Heart left ventricle (tissue), 16 donors: ENCODE data around the gene CCSER1. TPM values are rescaled to one million over a fixed set of nuclear protein-coding genes. Genes with fewer than 3 reads are reported as not detected.
"Not testable (repeated sequence)": the region's sequence is repeated elsewhere in the genome, so short reads cannot be mapped to it uniquely, and the experiment has no call there.

Source experiments
- ATAC-seq, 4 donors: fragments of 200-7000 bp; cut with Tn5 transposase; one replicate each; pipeline ENCODE4 v1.9.1; 2020 to 2022; ENCODE audit warnings: moderate library complexity in 4 of 4, mild to moderate bottlenecking in 3 of 4, moderate number of reproducible peaks in 1 of 4
- DNase-seq, 5 donors: peaks; one replicate each; pipeline ENCODE4 v3.0.0-alpha.2; 2020
- H3K27ac ChIP-seq, 12 donors: fragments of 200-600 bp; sonication (generic) in 4 of 12; one replicate each; pipeline versions ENCODE4 v1.5.0 to v1.8.0; 2016 to 2022; ENCODE audit warnings: mild to moderate bottlenecking in 2 of 12
- H3K27me3 ChIP-seq, 9 donors: fragments of 200-600 bp; sonication (generic) in 2 of 9; one replicate each; pipeline versions ENCODE4 v1.5.1 to v1.8.0; 2016 to 2022; ENCODE audit warnings: mild to moderate bottlenecking in 3 of 9
- H3K36me3 ChIP-seq, 9 donors: fragments of 200-600 bp; sonication (generic) in 2 of 9; one replicate each; pipeline versions ENCODE4 v1.5.0 to v1.8.0; 2018 to 2022; ENCODE audit warnings: mild to moderate bottlenecking in 2 of 9
- H3K4me1 ChIP-seq, 12 donors: fragments of 200-600 bp; sonication (generic) in 4 of 12; one replicate each; pipeline versions ENCODE4 v1.5.0 to v1.8.0; 2016 to 2022; ENCODE audit warnings: mild to moderate bottlenecking in 3 of 12
- H3K4me3 ChIP-seq, 12 donors: fragments of 200-600 bp; sonication (generic) in 4 of 12; one replicate each; pipeline versions ENCODE4 v1.5.0 to v1.8.0; 2017 to 2022; ENCODE audit warnings: mild to moderate bottlenecking in 9 of 12, moderate library complexity in 4 of 12
- H3K9me3 ChIP-seq, 12 donors: fragments of 200-600 bp; sonication (generic) in 4 of 12; one replicate each; pipeline versions ENCODE4 v1.5.0 to v1.8.0; 2016 to 2022; ENCODE audit warnings: mild to moderate bottlenecking in 1 of 12
- CTCF ChIP-seq, 12 donors: fragments of 200-600 bp; sonication (generic) in 4 of 12; IDR thresholded peaks; one replicate each; pipeline versions ENCODE4 v1.5.0 to v1.8.0; 2018 to 2022; ENCODE audit warnings: antibody characterized with exemption in 12 of 12, mild to moderate bottlenecking in 5 of 12
- POLR2A ChIP-seq, 2 donors: fragments of 450-650 bp; IDR thresholded peaks; one replicate each; pipeline ENCODE4 v1.6.1; 2017; ENCODE audit warnings: antibody characterized with exemption in 2 of 2, mild to moderate bottlenecking in 2 of 2, moderate library complexity in 2 of 2
- WGBS, 4 donors: extraction: QIAGEN DNeasy Blood & Tissue Kit in 2 of 4; methylation state at CpG; one replicate each; pipeline versions ENCODE4 v1.1.5 to v1.1.7; 2013 to 2018; 5-methylcytosine and 5-hydroxymethylcytosine counted together
- intact Hi-C, 10 donors: fragments of 100-400 bp; cut with DNase I; formaldehyde crosslinking; loops; one replicate each; pipeline versions ENCODE4 v1.11.1 to v1.14.2; 2022
- polyA plus RNA-seq, 2 donors: library from polyadenylated mRNA; stranded (reverse); fragments of 200-250 nt; gene quantifications; one replicate each; pipeline ENCODE4 v1.2.3, GENCODE V29; 2013
- total RNA-seq, 9 donors: library from RNA; depleted of rRNA in 2 of 9; stranded (reverse); fragments of >200 nt in 2 of 9; fragmentation: NEBNext Ultra II Directional in 3 of 9; extraction: Animal tissue kit (Norgen Biotek cat#: 25700) in 3 of 9; gene quantifications; one replicate each; pipeline versions ENCODE4 v1.1.0 to v1.2.4, GENCODE V29; 2016 to 2023
- donor health status: ischemic (EF 13 %, LVEDD 7.1; RV severe dilation, severe dysfunction).
- donor health status: healthy with polysubstance abuse.
- donor health status: DM: no; HTN: yes; CAD: no.
- donor health status: DM: no; HTN: no; CAD: no.
- donor health status: ischemic (EF 25% LVEDD 6.9; RV normal size, moderate dysfunction).
- donor health status: ischemic (EF 25% LVEDD 5.7; RV mildly dilated, moderate dysfunction).
- donor health status: healthy.
- donor health status: DM: yes; HTN: yes; CAD: no.
- donor health status: ischemic (EF 35%, LVEDD 5.7; RV mildly dilated, moderate dysfunction).
- donor health status: nonischemic (EF 11% LVEDD 7.7; RV severe dilation, severe dysfunction).
- donor health status: DM: yes; HTN: yes; CAD: no.
- donor health status: PGD.
- donor health status: ischemic (EF 29% LVEDD 5.4; RV normal size, mild dysfunction).
- donor health status: nonischemic (EF 23%, LVEDD 6.1; RV moderate dilation, normal function).

Gene CCSER1
- total and polyA plus RNA-seq, 11 donors, result 2.5 to 15.8 (median 12.2) TPM

DNA sequence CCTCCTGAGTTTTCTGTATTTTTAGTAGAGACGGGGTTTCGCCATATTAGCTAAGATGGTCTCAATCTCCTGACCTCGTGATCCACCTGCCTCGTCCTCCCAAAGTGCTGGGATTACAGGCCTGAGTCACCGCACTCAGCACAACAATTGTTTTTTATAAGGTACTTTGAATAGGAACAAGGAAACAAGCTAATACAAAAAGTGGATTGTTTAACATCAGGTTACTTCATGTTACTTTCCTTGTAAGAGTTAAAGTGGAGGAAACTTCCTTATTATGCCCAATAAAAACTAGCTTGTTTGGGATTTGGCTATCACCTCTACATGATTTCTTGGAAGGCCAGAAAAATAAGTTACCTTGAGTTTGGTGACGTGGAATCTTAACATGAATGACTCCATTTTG lies 698.7 kb downstream of the CCSER1 start:
- WGBS, 4 donors, result 84 to 96% (median 89%) methylated on average over 6 of the region's 6 CpGs
- no peak for DNase-seq
- intact Hi-C loops, result no loop called here

DNA sequence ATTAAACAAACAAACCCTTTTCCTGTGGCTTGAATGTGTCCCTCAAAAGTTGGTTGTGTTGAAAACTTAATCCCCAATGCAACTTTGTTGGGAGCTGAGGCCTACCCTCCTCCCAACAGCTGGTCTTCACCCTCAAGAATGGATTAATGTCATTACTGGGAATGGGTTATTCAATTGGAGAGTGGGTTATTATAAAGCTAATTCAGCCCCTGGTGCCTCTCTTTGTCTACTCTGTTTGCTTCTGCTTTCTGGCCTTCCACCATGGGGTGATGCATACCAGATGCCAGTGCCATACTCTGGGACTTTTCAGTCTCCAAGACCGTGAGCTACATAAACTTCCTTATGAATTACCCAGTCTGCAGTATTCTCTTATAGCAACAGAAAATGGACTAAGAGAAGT lies 706.5 kb downstream of the CCSER1 start:
- no peak for ATAC-seq
- H3K4me1 ChIP-seq, result no peaks in the 10 kb centered on the region
- no peak overlapping the region for H3K4me3 ChIP-seq
- H3K27ac ChIP-seq, result no peak overlapping the region
- H3K36me3 ChIP-seq, result no peaks in the 10 kb centered on the region
- no peak for DNase-seq
- intact Hi-C loops, result no loop called here
- H3K27me3 ChIP-seq, result no peaks in the 10 kb centered on the region
- TF ChIP-seq CTCF (IDR thresholded peaks at IDR 0.05) (no peak), POLR2A (IDR thresholded peaks at IDR 0.05) (no peak)
- H3K9me3 ChIP-seq, result no peaks in the 10 kb centered on the region
- 84 to 96% (median 90%) methylated on average over 1 of the region's 1 CpG for WGBS, 4 donors

More for the DNA sequence above, 698.7 kb downstream of the CCSER1 start:
- H3K4me1 ChIP-seq, result no peaks in the 10 kb centered on the region
- H3K36me3 ChIP-seq, result no peaks in the 10 kb centered on the region
- no peaks in the 10 kb centered on the region for H3K9me3 ChIP-seq
- ATAC-seq, result no peak
- no peaks in the 10 kb centered on the region for H3K27me3 ChIP-seq
- H3K27ac ChIP-seq, result no peak overlapping the region
- no peak overlapping the region for H3K4me3 ChIP-seq
- TF ChIP-seq POLR2A (IDR thresholded peaks at IDR 0.05) (no peak), CTCF (IDR thresholded peaks at IDR 0.05) (no peak)

GRCh38 chr4:90837241-90837640 lies 710.0 kb downstream of the CCSER1 start:
- intact Hi-C loops, result no loop called here
- no peak for ATAC-seq
- TF ChIP-seq POLR2A (IDR thresholded peaks at IDR 0.05) (no peak), CTCF (IDR thresholded peaks at IDR 0.05) (no peak)

DNA sequence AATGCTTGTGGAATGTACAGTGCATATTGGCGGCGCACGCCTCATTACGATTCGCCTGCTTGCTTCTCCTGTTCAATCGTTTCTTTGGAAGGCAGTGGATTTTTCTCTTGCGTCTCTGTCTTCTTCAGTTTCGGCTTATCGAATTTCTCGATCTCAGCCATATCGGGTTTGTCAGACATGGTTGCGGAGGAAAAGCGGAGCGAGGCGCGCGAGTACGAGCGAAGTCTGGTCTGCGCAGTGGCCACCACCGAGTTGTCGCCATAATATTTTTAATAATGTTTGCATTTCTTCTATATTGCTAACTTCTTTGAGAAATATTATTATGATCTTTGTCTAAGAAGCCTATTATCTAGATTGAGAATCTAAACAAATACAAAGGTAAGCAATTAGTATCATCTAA lies 711.7 kb downstream of the CCSER1 start:
- DNase-seq, H3K9me3 ChIP-seq, H3K36me3 ChIP-seq, ATAC-seq, H3K4me3 ChIP-seq, intact Hi-C loops, H3K4me1 ChIP-seq, H3K27me3 ChIP-seq, H3K27ac ChIP-seq: not testable (repeated sequence)
- 97 to 98% (median 97%) methylated on average over 17 to 22 of the region's 22 CpGs for WGBS, 4 donors

More at GRCh38 chr4:90837241-90837640, 710.0 kb downstream of the CCSER1 start:
- Histone ChIP-seq H3K27ac (no peak overlapping the region), H3K9me3 (no peaks in the 10 kb centered on the region), H3K36me3 (no peaks in the 10 kb centered on the region), H3K4me3 (no peak overlapping the region), H3K4me1 (no peaks in the 10 kb centered on the region), H3K27me3 (no peaks in the 10 kb centered on the region)
- no peak for DNase-seq
- WGBS, 4 donors, result 37 to 64% (median 50%) methylated on average over 1 of the region's 1 CpG

DNA sequence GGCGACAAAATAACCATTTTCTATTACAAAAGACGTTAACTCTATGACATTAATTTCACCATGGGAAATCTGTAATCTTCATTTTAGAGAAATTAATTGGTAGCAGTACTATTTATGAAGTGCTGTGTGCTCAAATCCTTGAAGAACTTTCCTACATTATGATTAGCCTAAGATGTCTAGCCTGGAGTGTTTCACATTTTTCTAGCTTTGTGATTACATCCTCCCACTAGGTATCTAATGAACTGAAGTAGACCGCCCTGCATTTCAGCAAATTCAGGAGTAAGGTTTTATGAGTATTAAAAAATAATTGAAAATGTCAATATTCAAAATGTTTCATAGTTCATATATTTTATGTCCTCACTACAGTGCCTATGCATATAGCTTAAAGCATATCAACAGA lies 713.1 kb downstream of the CCSER1 start:
- no peak for TF ChIP-seq POLR2A (IDR thresholded peaks at IDR 0.05)
- no peak for TF ChIP-seq CTCF (IDR thresholded peaks at IDR 0.05)
- Histone ChIP-seq H3K4me3 (no peak overlapping the region), H3K36me3 (no peaks in the 10 kb centered on the region), H3K27me3 (no peaks in the 10 kb centered on the region), H3K27ac (no peak overlapping the region), H3K4me1 (peaks cover 0 to under 1% (median 0%) of the 10 kb centered on the region in 12 donors), H3K9me3 (no peaks in the 10 kb centered on the region)
- intact Hi-C loops, result no loop called here
- 71 to 92% (median 89%) methylated on average over 3 of the region's 3 CpGs for WGBS, 4 donors
- ATAC-seq (no peak), DNase-seq (no peak)
